Measurements from ENCODE around the gene NDUFB6.

NDUFB6 gene

GRCh38 chr9:32516241-32516640 is 56.7 kb downstream of the NDUFB6 start:
- DNase-seq: no peak

DNA sequence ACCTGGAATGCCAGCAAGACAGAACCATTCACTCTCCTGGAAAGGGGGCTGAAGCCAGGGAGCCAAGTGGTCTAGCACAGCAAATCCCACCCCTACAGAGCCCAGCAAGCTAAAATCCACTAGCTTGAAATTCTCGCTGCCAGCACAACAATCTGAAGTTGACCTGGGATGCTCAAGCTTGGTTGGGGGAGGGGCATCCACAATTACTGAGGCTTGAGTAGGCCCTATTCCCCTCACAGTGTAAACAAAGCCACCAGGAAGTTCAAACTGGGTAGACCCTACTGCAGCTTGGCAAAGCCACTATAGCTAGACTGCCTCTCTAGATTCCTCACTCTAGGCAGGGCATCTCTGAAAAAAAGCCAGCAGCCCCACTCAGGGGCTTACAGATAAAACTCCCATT is 64.2 kb downstream of the NDUFB6 start:
- peak; percentile 8 for DNase-seq

- DNase-seq: no peak
These were observed 70.0 kb downstream of the NDUFB6 start for GRCh38 chr9:32503008-32503407.
